Smooth muscle cell (in vitro differentiated cells): ENCODE results near the gene TMEM190. TPM values are rescaled to one million over a fixed set of nuclear protein-coding genes. Genes with fewer than 3 reads are reported as not detected.
"Not testable (repeated sequence)": the region's sequence is repeated elsewhere in the genome, so short reads cannot be mapped to it uniquely, and the experiment has no call there.

Experiments
- DNase-seq: peaks from one replicate; lab custom pipeline; 2025; ENCODE audit not compliant: unreplicated experiment; lab: John Stamatoyannopoulos, UW
- H2AFZ ChIP-seq: fragments of 200-600 bp; sonication (generic); 2 replicates; pipeline ENCODE4 v1.6.0; 2016; ENCODE audit warnings: antibody characterized with exemption, low read depth, mild to moderate bottlenecking
- H3F3A ChIP-seq: fragments of 200-600 bp; sonication (generic); 2 replicates; pipeline ENCODE4 v1.6.0; 2017; ENCODE audit warnings: antibody characterized with exemption, low read depth
- H3K27ac ChIP-seq: fragments of 200-600 bp; sonication (generic); 2 replicates; pipeline ENCODE4 v1.5.1; 2016; ENCODE audit warnings: low read depth, mild to moderate bottlenecking
- H3K27me3 ChIP-seq: fragments of 200-600 bp; sonication (generic); 2 replicates; pipeline ENCODE4 v1.6.1; 2016; ENCODE audit warnings: low read depth, mild to moderate bottlenecking
- H3K36me3 ChIP-seq: fragments of 200-600 bp; sonication (generic); 2 replicates; pipeline ENCODE4 v1.5.1; 2016; ENCODE audit warnings: low read depth
- H3K4me1 ChIP-seq: fragments of 200-600 bp; sonication (generic); 2 replicates; pipeline ENCODE4 v1.5.1; 2016; ENCODE audit warnings: low read depth
- H3K4me2 ChIP-seq: fragments of 200-600 bp; sonication (generic); 2 replicates; pipeline ENCODE4 v1.6.0; 2016; ENCODE audit warnings: mild to moderate bottlenecking
- H3K4me3 ChIP-seq: fragments of 200-600 bp; sonication (generic); 2 replicates; pipeline ENCODE4 v1.5.1; 2016; ENCODE audit warnings: mild to moderate bottlenecking
- H3K79me2 ChIP-seq: fragments of 200-600 bp; sonication (generic); 2 replicates; pipeline ENCODE4 v1.6.0; 2016; ENCODE audit warnings: low read depth, mild to moderate bottlenecking
- H3K9ac ChIP-seq: fragments of 200-600 bp; sonication (generic); 2 replicates; pipeline ENCODE4 v1.6.0; 2016; ENCODE audit warnings: low read depth
- H3K9me3 ChIP-seq: fragments of 200-600 bp; sonication (generic); replicated peaks from 2 replicates; pipeline ENCODE4 v1.5.1; 2016; ENCODE audit warnings: low read depth
- H4K20me1 ChIP-seq: fragments of 200-600 bp; sonication (generic); 2 replicates; pipeline ENCODE4 v1.6.0; 2016; ENCODE audit warnings: low read depth
- WGBS: methylation state at CpG from one replicate; pipeline ENCODE4 v1.1.7; 2016; ENCODE audit warnings: low lambda C conversion rate; 5-methylcytosine and 5-hydroxymethylcytosine counted together
- polyA plus RNA-seq: library from polyadenylated mRNA; unstranded; fragments of >200 nt; fragmentation: Nextera tagmentation; extraction: Ambion mirVana; gene quantifications from 2 replicates; pipeline ENCODE4 v1.2.1, GENCODE V29; 2016
- total RNA-seq: library from RNA; depleted of rRNA; stranded (reverse); fragments of >200 nt; gene quantifications from 2 replicates; pipeline ENCODE4 v1.2.3, GENCODE V29; 2014
- TF ChIP-seq, protein P1 (sequence below): fragments of 200-600 bp; sonication (generic); IDR thresholded peaks from 2 replicates; pipeline ENCODE4 v1.5.1; 2017; ENCODE audit warnings: borderline replicate concordance, mild to moderate bottlenecking, antibody characterized with exemption; ENCODE audit not compliant: insufficient read depth, poor library complexity, severe bottlenecking

TMEM190 gene
- total RNA-seq (not detected in 2 replicates), polyA plus RNA-seq (8.2 and 11.1 TPM in 2 replicates)

DNA sequence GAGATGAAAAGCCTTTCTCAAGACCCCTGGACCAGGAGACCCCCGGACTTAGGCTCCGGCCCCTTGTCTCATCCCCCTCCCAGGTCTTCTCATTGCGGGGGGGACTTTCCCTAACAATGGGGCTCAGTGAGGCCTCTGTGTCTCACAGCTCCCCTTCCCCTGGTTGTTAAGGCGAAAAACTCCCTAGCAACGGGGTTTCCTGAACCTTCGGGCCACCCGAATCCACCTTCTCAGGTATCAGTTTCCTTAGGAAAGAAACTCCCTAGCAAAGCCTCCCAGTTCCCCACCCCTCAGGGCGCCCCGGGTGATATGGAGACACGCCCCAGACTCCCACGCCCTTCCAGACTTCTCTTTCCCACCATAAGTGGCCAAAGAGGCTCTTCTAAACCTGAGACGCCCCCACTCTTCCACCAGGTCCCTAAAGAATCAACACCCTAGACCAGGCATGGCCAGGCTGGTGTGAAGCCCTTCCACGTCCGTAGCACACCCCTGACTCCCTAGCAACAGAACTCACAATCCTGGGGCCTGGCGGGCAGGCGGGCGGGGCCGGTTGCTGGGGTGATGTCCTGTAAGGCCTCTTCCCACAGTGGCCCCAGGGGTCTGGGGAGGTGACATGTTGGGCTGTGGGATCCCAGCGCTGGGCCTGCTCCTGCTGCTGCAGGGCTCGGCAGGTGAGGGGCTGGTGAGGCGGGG, at the start of gene TMEM190:
Gene TMEM190, plus strand, starts transcription at position 586 of the 693 bp plus-strand sequence. Its CDS starts 28 bp downstream, at position 614.
- Histone ChIP-seq H3K79me2 (no peaks in the 10 kb centered on the region), H3F3A (peaks cover under 1% of the 10 kb centered on the region), H3K4me2 (peak within 1 kb of the TSS; percentile 66), H3K36me3 (no peaks in the 10 kb centered on the region), H3K9me3 (no peaks in the 10 kb centered on the region), H3K9ac (no peak within 1 kb of the TSS), H3K27ac (no peak within 1 kb of the TSS), H3K4me3 (no peak within 1 kb of the TSS), H3K27me3 (no peaks in the 10 kb centered on the region), H2AFZ (no peak within 1 kb of the TSS), H3K4me1 (peaks cover 37% of the 10 kb centered on the region), H4K20me1 (no peaks in the 10 kb centered on the region)
- TF ChIP-seq, protein P1, sequence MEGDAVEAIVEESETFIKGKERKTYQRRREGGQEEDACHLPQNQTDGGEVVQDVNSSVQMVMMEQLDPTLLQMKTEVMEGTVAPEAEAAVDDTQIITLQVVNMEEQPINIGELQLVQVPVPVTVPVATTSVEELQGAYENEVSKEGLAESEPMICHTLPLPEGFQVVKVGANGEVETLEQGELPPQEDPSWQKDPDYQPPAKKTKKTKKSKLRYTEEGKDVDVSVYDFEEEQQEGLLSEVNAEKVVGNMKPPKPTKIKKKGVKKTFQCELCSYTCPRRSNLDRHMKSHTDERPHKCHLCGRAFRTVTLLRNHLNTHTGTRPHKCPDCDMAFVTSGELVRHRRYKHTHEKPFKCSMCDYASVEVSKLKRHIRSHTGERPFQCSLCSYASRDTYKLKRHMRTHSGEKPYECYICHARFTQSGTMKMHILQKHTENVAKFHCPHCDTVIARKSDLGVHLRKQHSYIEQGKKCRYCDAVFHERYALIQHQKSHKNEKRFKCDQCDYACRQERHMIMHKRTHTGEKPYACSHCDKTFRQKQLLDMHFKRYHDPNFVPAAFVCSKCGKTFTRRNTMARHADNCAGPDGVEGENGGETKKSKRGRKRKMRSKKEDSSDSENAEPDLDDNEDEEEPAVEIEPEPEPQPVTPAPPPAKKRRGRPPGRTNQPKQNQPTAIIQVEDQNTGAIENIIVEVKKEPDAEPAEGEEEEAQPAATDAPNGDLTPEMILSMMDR: no peak
- 63% methylated on average over 20 of the region's 21 CpGs for WGBS
- DNase-seq: no peak

DNA sequence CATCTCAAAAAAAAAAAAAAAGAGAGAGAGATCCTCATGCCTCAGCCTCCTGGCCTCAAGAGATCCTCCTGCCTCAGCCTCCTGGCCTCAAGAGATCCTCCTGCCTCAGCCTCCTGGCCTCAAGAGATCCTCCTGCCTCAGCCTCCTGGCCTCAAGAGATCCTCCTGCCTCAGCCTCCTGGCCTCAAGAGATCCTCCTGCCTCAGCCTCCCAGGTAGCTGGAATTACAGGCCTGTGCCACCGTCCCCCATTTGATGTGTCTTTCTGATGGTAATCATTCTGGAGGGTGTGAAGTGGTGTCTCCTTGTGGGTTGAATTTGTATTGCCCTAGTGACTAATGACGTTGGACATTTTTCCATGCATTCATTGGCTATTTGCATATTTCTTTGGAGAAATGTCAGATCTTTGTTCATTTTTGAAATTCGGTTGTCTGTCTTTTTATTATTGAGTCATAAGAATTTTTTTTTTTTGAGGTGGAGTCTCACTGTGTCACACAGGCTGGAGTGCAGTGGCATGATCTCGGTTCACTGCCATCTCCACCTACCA, 47.8 kb upstream of the TMEM190 start:
- H3K9ac ChIP-seq, H3K4me1 ChIP-seq, DNase-seq, H2AFZ ChIP-seq, H4K20me1 ChIP-seq, H3K36me3 ChIP-seq, H3K27ac ChIP-seq, H3K9me3 ChIP-seq, H3K79me2 ChIP-seq, H3K4me3 ChIP-seq, H3F3A ChIP-seq, H3K27me3 ChIP-seq, H3K4me2 ChIP-seq: not testable (repeated sequence)
- 88% methylated on average over 4 of the region's 4 CpGs for WGBS

DNA sequence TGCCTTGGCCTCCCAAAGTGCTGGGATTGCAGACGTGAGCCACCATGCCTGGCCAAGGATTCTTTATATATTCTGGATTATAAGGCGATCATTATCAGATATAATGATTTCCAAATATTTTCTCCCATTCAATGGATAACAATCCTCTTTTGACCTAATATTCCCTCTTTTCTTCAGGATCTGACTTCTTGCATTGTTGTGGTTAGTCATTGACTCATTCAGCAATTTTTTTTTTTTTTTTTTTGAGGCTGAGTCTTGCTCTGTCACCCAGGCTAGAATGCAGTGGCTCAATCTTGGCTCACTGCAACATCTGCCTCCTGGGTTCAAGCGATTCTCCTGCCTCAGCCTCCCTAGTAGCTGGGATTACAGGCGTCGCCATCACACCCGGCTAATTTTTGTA, 46.8 kb upstream of the TMEM190 start:
- H2AFZ ChIP-seq, H3K4me2 ChIP-seq, H3K9ac ChIP-seq, DNase-seq, H3K79me2 ChIP-seq, H3F3A ChIP-seq, H3K36me3 ChIP-seq, H3K27me3 ChIP-seq, H3K4me1 ChIP-seq, H3K27ac ChIP-seq, H3K4me3 ChIP-seq, H4K20me1 ChIP-seq, H3K9me3 ChIP-seq: not testable (repeated sequence)
- 94% methylated on average over 6 of the region's 6 CpGs for whole genome bisulfite sequencing

DNA sequence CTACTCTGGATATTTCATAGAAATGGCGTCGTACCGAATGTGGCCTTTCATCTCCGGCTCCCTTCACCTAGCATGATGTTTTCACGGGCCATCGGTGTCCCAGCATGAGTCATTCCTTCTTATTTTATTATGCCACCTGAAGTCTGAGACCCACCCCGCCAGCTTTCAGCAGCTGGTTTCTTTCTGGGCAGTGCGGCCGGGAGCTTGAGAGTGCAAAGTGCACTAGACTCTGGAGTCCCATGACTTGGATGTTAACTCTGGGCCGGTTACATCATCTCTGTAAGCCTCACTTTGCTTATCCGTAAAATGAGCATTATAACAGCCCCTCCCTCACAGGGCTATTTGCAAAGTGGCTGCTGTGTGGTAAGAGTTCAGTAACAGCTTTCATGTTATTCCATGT, 42.8 kb upstream of the TMEM190 start:
- TF ChIP-seq, protein P1: no peak
- Histone ChIP-seq H3K27ac (no peak overlapping the region), H3K9ac (no peak overlapping the region), H4K20me1 (no peaks in the 10 kb centered on the region), H3K4me3 (no peak overlapping the region), H3K36me3 (no peaks in the 10 kb centered on the region), H2AFZ (no peak overlapping the region), H3K79me2 (no peaks in the 10 kb centered on the region), H3K4me2 (no peak overlapping the region), H3K4me1 (no peaks in the 10 kb centered on the region), H3K27me3 (no peaks in the 10 kb centered on the region), H3K9me3 (no peaks in the 10 kb centered on the region), H3F3A (no peaks in the 10 kb centered on the region)
- 89% methylated on average over 11 of the region's 11 CpGs for WGBS
- DNase-seq: no peak
